NCI-H510A treated with DMSO at 0.1 percent for 48 hours (cell line): ENCODE data around the gene FRAS1.
"Not testable (repeated sequence)": the region's sequence is repeated elsewhere in the genome, so short reads cannot be mapped to it uniquely, and the experiment has no call there.

Source experiments
- DNase-seq: peaks from one replicate; lab custom pipeline; 2025; lab: John Stamatoyannopoulos, UW

Gene FRAS1

DNA sequence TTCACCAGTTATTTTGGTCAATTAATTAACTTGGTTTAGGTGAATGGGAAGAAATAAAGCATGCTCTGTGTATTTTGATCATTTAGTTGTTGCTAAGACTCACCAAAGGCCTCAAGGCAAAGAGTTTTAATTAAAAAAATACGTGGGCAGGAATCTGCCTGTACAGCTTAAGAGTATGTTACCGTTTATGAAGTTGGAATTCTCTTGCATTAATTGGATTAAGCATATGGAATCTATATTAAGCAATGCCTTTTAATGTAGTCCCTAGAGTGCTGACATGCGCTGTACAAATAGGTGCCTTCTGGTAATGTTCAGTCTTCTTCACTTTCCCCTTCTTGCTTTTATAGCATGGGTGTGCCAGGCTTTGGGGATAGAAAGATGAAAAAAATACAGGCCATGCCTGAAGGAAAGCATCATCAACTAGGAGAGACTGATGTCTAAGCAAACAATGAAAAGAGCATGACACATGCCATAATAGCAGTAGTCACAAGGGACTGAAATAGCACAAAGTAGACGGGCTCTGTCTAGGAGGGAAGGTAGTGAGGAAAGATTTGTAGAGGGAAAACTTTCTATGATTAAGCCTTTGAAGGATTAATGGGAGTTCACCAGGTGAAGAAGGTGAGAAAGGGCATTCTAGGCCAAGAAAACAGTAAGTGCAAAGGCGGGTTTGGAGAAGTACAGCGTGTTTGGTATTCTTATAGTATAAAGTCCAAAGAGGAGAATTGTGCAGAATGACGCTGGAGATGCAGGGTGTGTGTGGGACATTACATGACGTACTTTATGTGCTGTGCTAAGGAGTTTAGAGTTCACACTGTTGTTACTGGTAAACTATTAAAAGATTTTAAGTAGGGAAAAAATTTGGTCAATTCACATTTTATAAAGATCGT is 268.4 kb downstream of the FRAS1 start:
- no peak for DNase-seq

DNA sequence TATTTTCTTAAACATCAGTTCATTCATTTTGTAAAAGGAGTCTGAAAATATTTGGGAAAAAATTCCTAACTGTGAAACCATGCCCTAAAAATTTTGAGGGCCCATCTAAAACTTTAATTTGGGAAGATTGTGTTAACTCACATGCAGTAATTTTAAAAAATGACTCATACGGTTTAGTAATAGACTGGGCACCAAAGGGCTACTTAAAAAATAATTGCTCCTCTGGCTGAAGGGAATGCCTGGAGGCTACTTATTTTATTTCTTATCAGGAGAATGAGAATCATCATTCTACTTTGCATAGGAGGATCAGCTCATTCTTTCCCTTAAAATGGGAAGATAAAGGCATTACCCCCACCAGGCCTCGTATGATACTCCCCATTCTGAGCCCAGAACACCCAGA is 271.5 kb downstream of the FRAS1 start:
- not testable (repeated sequence) for DNase-seq

DNA sequence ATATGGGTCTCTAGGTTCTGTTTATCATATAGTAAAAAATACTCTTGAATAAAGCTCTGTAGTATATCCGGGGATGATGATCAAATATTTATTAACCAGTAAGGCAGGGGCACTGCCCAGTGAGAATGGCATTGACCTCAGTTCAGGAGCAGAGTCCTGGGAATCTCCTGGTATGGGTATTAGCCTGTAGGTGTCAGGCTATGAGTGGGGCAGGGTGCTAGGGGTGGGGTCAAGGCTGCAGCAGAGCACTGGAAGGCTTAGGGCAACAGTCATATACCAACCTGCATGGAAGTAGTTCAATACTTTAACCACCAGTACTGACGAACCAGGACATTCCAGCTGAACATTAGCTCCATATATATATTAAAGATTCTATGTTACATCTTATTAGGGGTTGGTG is 274.1 kb downstream of the FRAS1 start:
- DNase-seq = no peak

DNA sequence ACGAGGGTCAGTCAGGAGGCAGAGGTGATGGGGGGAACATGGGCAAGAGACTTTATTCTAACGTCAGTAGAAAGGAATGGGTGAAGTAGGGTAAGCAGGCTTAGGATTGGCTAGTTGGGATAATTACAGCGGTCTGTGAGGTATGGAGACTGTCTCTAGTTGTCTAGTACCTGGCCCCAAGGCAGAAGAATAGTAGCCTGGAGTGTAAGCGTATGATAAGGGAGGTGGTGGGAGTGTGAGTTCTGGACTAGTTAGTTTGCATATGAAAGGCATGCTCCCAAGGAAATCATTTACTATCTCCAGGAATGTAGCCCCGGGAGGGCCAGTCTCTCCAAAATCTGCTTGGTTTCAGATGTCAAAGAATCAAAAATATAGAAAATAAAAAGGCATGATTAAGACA is 274.8 kb downstream of the FRAS1 start:
- no peak for DNase-seq

DNA sequence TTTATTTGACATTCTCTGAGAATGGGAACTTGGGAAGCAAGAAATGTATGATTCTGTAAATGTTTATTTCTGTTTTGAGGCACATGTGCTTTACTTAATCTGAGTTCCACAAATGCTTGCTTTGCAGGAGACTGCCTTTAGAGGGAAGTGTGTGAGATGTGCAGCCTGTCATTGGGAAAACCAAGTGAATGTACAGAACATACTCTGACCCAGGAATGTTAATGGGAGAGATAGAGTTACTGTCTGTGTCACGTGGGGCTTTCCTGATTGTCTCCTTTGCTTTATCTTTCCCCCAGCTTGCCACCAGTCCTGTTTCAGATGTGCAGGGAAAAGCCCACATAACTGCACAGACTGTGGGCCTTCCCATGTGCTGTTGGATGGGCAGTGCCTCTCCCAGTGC is 275.9 kb downstream of the FRAS1 start:
- DNase-seq = no peak

DNA sequence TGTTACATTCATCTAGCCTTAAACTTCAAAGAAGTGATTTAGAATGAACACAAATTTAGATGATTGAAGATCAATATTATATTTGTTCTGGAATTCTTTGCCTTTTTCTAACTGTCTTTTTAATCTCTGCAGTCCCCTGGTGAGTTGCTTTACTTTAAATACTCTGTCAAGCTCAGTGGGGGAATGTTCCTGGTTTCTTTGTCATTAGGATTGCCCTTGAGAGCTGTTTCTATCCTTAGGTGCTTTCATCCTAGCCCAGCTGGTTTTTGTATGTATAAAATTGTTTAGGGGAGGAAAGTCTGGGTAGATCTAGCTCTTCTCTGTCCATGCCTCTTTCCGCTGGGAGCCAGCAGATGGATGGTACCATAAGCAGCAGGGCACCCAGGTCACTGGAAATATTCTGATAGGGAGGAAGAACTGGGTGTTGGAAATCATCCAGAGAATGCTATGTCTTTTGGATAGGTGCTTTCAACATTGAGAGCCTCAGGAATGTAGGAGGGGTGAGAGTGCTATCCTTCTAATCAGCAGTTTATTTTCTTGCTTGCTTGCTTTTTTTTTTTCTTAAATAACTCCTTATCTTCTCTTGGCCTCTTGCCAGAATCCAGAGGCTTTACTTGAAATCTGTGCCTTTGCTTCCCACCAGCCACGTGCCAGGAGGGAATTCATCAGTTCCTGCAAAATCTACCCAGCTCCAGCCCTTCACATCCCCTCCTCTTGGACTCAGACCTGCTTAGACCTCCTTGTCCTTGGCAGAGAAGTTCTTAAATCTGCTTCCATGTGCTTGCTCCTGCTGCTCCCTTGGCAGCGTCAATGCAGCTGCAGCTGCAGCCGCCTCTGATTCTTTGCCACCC is 279.2 kb downstream of the FRAS1 start:
- no peak for DNase-seq

DNA sequence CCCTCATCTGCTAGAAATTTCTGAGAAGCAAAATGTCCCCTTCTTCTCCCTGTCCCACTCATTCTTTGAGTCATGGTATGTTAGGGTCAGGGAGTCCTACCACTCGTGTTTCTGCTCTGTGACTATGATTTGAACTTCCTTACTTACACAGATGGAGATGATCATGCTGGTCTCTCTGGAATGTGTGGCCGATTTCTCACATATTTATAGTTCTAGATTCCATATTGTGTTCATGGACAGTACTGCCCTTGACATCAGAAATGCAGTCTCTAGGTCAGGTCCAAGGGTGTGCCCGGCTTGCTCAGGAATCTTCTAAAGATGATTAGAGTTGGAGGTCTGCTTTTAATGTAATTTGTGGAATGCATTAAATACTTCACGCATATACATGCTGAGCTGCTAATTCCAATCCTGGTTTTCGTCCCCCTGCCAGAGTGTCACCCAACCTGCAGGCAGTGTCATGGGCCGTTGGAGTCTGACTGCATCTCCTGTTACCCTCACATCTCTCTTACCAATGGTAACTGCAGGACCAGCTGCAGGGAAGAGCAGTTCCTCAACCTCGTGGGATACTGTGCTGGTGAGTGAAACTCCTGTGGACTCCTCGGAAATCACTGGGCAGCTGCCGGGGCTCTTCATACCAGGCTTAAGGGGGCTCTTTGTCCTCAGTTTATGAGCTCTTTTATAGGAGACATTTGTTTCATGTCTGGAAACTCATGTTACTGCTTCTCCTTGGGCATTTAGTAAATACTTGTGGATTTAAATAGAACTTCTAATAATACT is 280.3 kb downstream of the FRAS1 start:
- DNase-seq = no peak

DNA sequence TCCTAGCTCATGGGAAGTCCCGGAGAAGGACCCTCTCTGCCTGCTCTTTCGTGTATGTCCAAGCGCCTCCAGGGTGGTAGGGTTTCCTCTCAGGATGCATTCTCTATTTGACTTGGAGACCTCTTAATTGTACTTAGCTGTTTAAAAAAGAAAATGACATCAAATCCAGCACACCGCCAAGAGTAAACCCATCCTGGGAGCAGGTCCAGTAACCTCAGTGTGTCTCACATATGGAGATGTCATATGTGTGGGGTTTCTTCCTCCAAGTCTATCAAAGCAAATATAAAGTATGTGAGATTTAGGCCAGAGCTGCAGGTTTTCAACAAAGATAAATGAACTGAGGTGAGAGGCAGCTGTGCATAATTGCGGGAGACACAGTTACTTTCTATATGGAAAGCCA is 285.0 kb downstream of the FRAS1 start:
- no peak for DNase-seq

DNA sequence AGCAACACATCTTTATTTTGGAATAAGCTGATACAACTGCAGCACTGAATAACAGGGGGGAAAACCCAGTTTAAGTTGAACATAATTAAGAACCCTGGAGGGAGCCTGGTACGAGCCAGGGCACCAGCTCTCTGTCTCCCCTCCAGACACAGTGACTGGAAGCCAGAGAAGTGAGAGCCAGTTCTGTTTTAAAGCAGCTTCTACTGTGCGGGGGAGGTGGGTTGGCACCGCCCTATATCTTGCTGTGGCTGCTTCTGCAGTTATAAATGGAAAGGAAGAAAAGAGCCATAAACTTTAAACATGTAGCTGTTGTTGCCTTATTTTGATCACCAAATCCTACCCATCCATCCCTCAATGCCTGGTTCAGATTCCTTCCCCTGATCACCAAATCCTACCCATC is 286.6 kb downstream of the FRAS1 start:
- DNase-seq = no peak

DNA sequence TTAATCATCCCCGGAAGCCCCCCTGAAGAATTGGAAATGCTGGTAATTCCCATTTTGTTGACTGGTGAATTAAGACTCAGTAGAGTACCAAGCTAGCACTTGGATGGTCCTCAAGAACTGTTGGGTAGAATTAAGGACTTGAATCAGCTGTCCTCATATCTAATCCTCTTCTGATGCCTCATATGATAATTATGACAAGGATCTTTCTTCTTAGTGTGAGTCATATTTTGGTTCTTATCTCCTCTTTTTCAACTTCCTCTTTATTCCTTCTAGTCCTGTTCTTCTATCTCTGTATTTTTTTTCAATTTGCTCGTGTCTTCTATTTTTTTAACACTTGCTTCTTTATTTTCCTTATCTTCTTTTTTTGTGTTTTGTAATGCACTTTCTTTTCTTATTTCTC is 288.1 kb downstream of the FRAS1 start:
- DNase-seq = no peak

DNA sequence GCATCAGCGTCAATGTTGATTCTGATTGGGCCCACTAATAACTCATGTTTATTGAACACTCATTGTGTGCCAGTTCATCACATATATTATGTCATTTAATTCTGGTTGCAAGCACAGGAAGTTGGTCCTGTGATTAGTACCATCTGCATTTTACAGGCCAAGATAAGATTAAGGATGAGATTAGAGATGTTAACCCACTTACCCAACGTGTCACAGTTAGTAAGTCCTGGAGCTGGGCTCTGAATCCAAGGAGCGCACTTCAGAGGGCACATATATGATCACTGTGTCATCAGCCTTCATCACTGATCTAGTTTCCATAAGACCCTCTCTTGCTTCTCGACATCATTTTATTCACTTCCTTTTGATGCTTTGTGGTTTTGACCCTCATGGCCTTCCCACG is 289.1 kb downstream of the FRAS1 start:
- DNase-seq = no peak

DNA sequence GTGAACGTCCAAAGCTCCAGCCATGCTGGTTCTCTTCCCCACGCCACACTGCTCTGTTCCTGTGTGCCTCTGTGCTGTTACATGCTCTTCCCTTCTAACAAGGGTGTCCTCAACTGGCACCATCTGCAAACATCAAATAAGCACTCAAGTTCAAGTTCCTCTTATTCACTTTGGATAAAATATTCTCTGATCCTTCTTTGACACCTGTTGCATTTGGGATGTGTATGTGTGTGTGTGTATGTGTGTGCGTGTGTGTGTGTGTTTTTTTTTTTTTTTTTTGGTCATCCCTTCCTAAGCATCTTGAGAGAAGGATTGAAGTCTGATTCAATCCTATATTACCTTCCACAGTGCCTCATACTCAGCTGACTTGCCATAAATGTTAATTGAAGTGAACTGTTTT is 290.4 kb downstream of the FRAS1 start:
- DNase-seq = no peak

DNA sequence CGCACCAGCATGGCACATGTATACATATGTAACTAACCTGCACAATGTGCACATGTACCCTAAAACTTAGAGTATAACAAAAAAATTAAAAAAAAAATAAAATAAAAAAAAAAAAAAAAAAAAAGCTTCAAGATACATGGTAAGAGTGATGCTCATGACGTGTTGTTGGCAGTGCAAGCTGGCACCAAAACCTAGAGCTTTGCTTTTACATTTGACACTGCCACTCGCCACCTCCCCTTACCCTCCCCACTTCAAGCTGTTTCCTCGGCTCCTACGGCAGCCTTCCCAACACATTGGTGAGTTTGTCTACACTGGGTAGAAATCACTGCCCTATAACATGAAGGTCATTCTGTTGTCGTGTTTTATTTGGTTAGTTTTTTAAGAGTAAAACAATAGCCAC is 296.8 kb downstream of the FRAS1 start:
- DNase-seq = no peak

DNA sequence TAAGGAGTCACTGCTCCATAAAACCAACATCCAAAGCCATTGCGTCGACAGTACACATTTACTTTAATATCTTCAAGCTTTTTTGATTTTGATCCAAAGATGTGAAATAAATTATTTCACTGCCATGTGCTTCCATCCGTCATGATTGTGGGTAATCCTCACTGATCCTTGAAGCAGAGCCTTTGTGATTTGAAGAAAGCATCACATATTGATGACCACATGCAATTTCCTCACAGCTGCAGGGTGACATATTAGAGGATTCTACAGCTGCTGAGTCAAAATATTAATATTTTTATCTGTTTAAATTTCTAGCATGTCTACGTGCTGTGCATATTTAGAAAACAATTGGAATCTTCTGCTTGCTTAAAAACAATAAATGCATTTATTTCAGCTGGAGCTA is 297.7 kb downstream of the FRAS1 start:
- no peak for DNase-seq

DNA sequence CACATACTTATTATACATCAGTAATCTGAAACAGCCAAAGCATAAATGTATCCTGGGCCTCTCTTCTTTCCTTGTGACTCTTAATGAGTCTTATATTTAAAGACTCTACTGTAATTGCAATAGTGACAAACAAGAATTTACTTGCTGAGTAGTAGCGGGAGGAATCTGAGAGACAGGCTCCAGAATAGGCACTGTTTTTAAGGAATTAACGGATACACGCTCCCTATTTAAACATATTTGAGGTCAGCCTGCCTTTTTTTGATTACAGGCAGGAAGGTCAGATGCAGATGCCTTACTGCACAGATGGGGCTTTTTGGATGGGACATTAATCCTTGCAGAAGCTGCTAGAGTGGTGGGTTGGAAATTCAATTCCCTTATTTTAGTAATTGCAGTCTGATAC is 298.2 kb downstream of the FRAS1 start:
- DNase-seq = no peak

DNA sequence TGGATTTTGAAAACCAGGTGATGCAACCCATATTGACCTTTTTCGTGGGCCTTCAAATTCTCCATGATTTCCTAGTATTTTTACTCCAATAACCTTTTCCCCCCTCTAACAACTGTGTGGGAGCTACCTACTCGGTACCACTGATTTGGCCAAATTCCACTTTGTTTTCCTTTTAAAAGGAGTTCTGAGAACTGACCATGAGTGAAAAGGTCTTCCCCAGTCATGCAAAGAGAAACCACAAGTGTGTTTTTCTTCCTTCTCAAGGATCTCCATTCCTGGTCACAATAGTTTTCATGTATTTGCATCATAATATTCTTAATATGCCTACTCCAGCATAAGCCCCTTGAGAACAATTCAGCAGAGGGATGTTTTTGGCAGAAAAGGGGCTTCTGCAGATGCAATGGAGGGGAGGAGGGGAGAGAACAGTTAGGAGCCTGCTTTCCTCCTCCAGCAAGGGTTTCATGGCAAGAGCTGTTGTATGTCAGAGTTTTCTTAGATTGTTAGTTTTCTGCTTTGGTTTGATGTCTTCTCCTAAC is 299.2 kb downstream of the FRAS1 start:
- no peak for DNase-seq

DNA sequence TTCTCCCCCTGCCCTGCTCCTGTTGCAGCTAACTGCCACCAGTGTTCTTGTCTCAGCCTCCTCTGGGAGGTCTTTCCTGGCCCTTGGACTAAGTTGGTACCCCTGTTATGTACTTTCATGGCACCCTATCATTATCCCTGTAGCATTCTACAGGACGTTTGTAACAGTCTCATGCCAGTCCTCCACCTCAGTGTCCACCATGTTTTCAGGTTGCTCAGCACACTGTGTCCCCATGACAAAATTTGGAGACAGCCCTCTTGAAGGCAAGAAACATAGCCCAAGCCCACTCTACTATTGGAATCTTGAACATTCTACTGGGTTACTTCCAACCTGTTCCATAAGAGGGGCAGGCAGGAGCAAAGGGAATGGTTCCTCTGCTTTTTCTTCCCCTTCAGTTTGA is 300.0 kb downstream of the FRAS1 start:
- no peak for DNase-seq

DNA sequence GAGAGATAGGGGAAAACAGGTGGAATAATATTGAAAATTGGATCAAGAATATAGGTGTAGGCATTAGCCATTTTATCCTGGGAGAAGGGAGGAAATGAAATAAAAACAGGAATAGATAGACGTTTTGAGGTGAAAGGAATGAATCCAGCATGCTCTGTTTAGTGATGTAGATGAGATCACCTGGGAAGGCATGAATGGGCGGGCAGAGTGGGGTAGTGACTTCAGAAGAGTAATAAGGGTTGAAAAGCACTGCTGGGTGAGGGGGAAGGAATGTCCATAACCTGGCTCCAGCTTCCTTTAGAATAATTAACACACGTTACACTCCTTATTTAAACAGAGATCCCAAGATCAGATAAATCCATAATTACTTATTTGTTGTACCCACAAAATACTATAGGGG is 303.3 kb downstream of the FRAS1 start:
- no peak for DNase-seq

DNA sequence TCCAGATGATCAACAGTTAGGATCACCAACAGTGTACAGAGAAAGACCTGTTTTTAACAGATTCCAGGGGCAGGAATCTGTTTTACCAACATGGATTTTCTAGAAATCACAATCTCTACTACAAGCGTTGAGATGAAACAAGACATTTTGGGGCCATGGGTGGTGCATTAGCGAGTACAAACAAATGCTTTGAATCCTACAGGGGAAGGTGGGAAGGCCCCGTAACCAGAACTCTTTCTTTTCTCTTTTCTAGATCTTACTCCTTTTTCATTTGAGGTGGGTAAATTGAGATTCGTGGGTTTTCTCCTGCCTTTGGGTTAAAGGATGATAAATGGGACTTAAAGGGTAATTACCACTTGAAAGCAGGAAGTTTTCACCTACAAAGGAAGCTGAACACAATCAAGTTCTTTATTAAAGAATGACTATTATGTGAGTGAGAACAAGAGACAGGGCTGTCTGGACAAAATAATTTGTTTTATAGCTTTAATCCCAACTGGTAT is 304.5 kb downstream of the FRAS1 start:
- DNase-seq = no peak

DNA sequence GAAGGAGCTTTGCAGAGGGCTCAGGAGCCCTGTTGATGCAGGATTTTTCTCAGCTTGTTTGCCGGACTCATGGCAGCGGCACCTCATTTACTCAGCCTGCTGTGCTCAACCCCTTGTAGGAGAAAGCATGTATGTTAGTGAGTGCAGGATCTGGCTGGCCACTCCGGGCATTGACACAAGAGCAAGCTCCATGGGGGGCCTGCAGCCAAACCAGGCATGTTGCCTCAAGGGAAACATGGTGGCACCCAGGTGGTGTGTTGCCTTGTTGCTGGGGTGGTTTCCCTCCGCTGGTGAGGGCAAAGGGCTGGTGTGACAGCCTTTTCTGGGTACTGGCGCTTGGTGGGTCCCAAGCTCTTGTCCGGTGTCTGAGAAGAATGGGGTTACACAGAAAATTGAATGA is 305.2 kb downstream of the FRAS1 start:
- no peak for DNase-seq

DNA sequence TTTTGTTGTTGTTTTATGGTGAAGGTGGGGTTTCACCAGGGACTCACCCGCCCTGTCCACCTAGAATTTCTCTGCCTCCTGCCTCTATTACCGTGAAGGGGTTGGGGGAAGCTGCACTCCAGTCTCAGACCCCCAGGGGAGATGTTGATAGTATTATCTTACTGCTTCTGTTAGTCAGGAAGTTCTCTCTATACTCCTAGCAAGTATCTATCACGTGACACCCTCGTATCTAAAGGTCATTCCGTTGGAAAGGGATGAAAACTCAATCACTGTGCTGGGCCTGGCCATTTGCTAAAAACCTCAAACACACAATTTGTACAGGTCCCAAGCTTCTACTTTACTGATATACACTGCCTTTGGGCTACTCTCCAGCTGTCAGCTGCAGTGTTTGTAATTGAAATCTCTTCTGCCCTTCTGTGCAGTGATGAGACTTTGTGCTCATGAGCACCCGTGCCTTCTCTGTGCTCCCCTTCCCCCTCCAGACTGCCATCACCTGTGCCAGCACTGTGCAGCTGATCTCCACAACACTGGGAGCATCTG is 306.0 kb downstream of the FRAS1 start:
- no peak for DNase-seq

DNA sequence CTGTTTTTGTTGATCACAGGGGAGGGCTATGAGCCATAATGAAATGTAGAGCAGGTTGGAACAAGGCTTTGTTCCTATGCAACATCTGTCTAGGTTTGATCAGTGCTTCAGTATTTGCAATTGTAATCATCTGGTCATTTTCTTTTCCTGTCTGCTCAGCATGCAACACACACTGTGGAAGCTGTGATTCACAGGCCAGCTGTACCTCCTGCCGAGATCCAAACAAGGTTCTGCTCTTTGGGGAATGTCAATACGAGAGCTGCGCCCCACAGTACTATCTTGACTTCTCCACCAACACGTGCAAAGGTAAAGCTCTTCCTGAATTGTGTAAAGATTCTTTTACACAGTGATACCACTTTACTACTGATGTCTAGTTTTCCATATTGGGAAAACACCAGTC is 312.6 kb downstream of the FRAS1 start:
- no peak for DNase-seq
